Calu3 (cell line): ENCODE measurements around the gene MYEOV. TPM values are rescaled to one million over a fixed set of nuclear protein-coding genes. Genes with fewer than 3 reads are reported as not detected.

Source experiments
- BruUV-seq: library from RNA; stranded (reverse); fragments of 400-500 nt; replicated peaks from 2 replicates; lab custom pipeline; 2021; lab: Mats Ljungman, UMichigan
- CTCF ChIA-PET: fragments of 300-600 bp; sonication (Branson Sonifier 250); formaldehyde crosslinking; loops from one replicate; lab custom pipeline; 2022; ENCODE audit warnings: antibody characterized with exemption; lab: Charles Lee
- DNase-seq: peaks from one replicate; pipeline ENCODE4 v3.0.0; 2022
- H3K27ac Mint-ChIP-seq: one replicate; pipeline ENCODE4 v1.8.0; 2022; ENCODE audit warnings: mixed read lengths; ENCODE audit not compliant: unreplicated experiment
- H3K27me3 Mint-ChIP-seq: one replicate; pipeline ENCODE4 v1.8.0; 2022; ENCODE audit warnings: mixed read lengths; ENCODE audit not compliant: unreplicated experiment
- H3K36me3 Mint-ChIP-seq: one replicate; pipeline ENCODE4 v1.8.0; 2022; ENCODE audit warnings: mild to moderate bottlenecking, moderate library complexity, mixed read lengths; ENCODE audit not compliant: insufficient read depth, unreplicated experiment
- H3K4me1 Mint-ChIP-seq: one replicate; pipeline ENCODE4 v1.8.0; 2022; ENCODE audit warnings: mild to moderate bottlenecking, low read depth, mixed read lengths; ENCODE audit not compliant: unreplicated experiment
- H3K4me3 Mint-ChIP-seq: one replicate; pipeline ENCODE4 v1.8.0; 2022; ENCODE audit warnings: mild to moderate bottlenecking, low read depth, moderate library complexity, mixed read lengths; ENCODE audit not compliant: unreplicated experiment
- H3K9me3 Mint-ChIP-seq: one replicate; pipeline ENCODE4 v1.8.0; 2022; ENCODE audit warnings: low read depth, mixed read lengths; ENCODE audit not compliant: unreplicated experiment
- intact Hi-C: fragments of 100-400 bp; cut with micrococcal nuclease; formaldehyde crosslinking; loops from one replicate; pipeline ENCODE4 v1.10.0; 2022; ENCODE audit not compliant: unreplicated experiment
- total RNA-seq: library from RNA; stranded (reverse); gene quantifications from 2 replicates; pipeline ENCODE4 v1.2.3, GENCODE V29; 2022
- TF ChIP-seq, protein P1 (sequence below): fragments of 200-600 bp; IDR thresholded peaks from one replicate; pipeline ENCODE4 v1.8.0; 2022; ENCODE audit warnings: antibody characterized with exemption; ENCODE audit not compliant: unreplicated experiment

MYEOV gene
- total RNA-seq, 1 experiment from 2014 or later = 79.9 TPM

GRCh38 chr11:69269926-69270697 lies 23.8 kb upstream of the MYEOV start:
- CTCF ChIA-PET = no interaction called here
- no TSS peak for BruUV-seq
- no peak for DNase-seq
- Mint-ChIP-seq H3K9me3 (peaks cover 5% of the 10 kb centered on the region), H3K27me3 (no peaks in the 10 kb centered on the region), H3K27ac (no peak overlapping the region), H3K4me3 (no peak overlapping the region), H3K36me3 (no peaks in the 10 kb centered on the region), H3K4me1 (peaks cover 15% of the 10 kb centered on the region)
- intact Hi-C loops = no loop called here
- TF ChIP-seq, protein P1, sequence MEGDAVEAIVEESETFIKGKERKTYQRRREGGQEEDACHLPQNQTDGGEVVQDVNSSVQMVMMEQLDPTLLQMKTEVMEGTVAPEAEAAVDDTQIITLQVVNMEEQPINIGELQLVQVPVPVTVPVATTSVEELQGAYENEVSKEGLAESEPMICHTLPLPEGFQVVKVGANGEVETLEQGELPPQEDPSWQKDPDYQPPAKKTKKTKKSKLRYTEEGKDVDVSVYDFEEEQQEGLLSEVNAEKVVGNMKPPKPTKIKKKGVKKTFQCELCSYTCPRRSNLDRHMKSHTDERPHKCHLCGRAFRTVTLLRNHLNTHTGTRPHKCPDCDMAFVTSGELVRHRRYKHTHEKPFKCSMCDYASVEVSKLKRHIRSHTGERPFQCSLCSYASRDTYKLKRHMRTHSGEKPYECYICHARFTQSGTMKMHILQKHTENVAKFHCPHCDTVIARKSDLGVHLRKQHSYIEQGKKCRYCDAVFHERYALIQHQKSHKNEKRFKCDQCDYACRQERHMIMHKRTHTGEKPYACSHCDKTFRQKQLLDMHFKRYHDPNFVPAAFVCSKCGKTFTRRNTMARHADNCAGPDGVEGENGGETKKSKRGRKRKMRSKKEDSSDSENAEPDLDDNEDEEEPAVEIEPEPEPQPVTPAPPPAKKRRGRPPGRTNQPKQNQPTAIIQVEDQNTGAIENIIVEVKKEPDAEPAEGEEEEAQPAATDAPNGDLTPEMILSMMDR = no peak

DNA sequence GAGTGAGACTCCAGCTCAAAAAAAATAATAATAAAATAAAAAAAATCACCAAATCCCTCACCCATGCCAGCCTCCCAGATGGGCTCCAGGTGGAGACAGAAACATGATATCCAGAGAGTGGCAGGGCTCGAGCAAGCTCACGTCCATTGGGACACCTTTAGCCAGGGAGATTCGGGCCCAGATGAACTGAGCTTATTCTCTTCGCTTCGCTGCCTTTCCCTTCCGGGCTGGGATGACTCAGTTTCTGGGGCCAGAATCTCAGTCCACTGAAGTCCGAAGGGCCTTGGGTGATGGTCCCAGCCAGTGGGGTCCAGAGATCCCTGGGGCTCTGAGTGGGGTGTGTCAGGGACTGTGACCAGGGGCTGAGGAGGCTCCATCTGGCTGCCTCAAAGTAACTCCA lies 23.0 kb upstream of the MYEOV start:
- intact Hi-C loops = no loop called here
- Mint-ChIP-seq H3K4me1 (peaks cover 23% of the 10 kb centered on the region), H3K36me3 (no peaks in the 10 kb centered on the region), H3K27ac (no peak overlapping the region), H3K9me3 (peaks cover 5% of the 10 kb centered on the region), H3K27me3 (no peaks in the 10 kb centered on the region), H3K4me3 (no peak overlapping the region)
- no peak for DNase-seq
- TF ChIP-seq, protein P1 = no peak
- no TSS peak for BruUV-seq
- CTCF ChIA-PET = interaction anchor here (1.0 kb wide), 1 partner anchor 12 kb away, joined by 3 read pairs; no protein-coding TSS in a partner anchor

DNA sequence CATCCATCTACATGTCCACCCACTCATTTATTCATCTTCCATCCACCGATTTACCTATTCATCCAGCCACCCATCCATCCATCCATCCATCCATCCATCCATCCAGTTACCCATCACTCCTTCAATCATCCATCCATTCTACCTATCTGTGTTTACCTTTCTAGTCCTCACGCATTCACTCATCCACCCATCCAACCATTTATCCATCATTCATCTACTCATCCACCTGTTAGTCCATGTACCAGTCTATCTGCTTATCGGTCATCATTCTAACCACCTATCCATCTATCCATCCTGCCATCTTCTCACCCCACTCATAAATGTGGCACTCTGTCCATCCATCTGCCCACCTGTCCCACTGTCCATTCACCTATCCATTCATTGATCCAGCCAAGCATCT lies 21.9 kb upstream of the MYEOV start:
- CTCF ChIA-PET = no interaction called here
- Mint-ChIP-seq H3K36me3 (no peaks in the 10 kb centered on the region), H3K27me3 (no peaks in the 10 kb centered on the region), H3K4me1 (peaks cover 23% of the 10 kb centered on the region), H3K4me3 (no peak overlapping the region), H3K9me3 (peaks cover 5% of the 10 kb centered on the region), H3K27ac (no peak overlapping the region)
- no TSS peak for BruUV-seq
- TF ChIP-seq, protein P1 = no peak
- no peak for DNase-seq
- intact Hi-C loops = no loop called here

GRCh38 chr11:69272831-69273485 lies 21.0 kb upstream of the MYEOV start:
- peaks cover 5% of the 10 kb centered on the region for H3K9me3 Mint-ChIP-seq
- H3K4me3 Mint-ChIP-seq = no peak overlapping the region
- no peaks in the 10 kb centered on the region for H3K27me3 Mint-ChIP-seq
- peaks cover 31% of the 10 kb centered on the region for H3K4me1 Mint-ChIP-seq
- CTCF ChIA-PET = no interaction called here
- H3K27ac Mint-ChIP-seq = no peak overlapping the region
- BruUV-seq = no TSS peak
- no peaks in the 10 kb centered on the region for H3K36me3 Mint-ChIP-seq
- intact Hi-C loops = no loop called here
- DNase-seq = no peak
- TF ChIP-seq, protein P1 = no peak
